ENCODE measurements around the gene NCDN. TPM values are rescaled to one million over a fixed set of nuclear protein-coding genes. Genes with fewer than 3 reads are reported as not detected.

NCDN gene
- total and polyA plus RNA-seq, 2 of the 8 experiments (the other 6 are each of a cell fraction or from before 2014, with no cell fraction given): 26.2 to 35.4 TPM

GRCh38 chr1:35615440-35615839, 57.8 kb downstream of the NCDN start:
- Histone ChIP-seq H3K9me3 (ENCODE audit: insufficient read depth in 2 of 2, low read depth in 1 of 2, low read length in 1 of 2) (no peaks in the 10 kb centered on the region), H3K23me2 (ENCODE audit: low read depth, low read length) (no peaks in the 10 kb centered on the region), H2AFZ (ENCODE audit: low read length) (no peak overlapping the region), H3K4me2 (ENCODE audit: insufficient read depth in 1 of 2, low read depth in 2 of 2, low read length in 2 of 2) (no peak overlapping the region), H4K91ac (replicated peaks; ENCODE audit: insufficient read length, low read length) (no peak overlapping the region), H3K23ac (ENCODE audit: insufficient read length) (no peak overlapping the region), H2BK12ac (ENCODE audit: low read depth, low read length) (no peak overlapping the region), H3K36me3 (ENCODE audit: control insufficient read depth in 2 of 4, insufficient read depth in 4 of 4, low read length in 3 of 4) (peaks cover 0 to 25% (median 7%) of the 10 kb centered on the region in 4 experiments; a peak in 5 of 8 replicates), H3K79me1 (ENCODE audit: low read depth, low read length) (peaks cover 2% of the 10 kb centered on the region; the same call in 1 of the 2 replicates), H2AK5ac (ENCODE audit: low read depth, low read length) (no peak overlapping the region), H2BK5ac (ENCODE audit: low read depth, low read length) (no peak overlapping the region), H4K8ac (ENCODE audit: extremely low read depth, insufficient read depth, low read length) (no peak overlapping the region), H3K14ac (ENCODE audit: insufficient read length) (no peak overlapping the region), H3K4ac (replicated peaks; ENCODE audit: insufficient read length, low read depth, low read length) (no peak overlapping the region), H3K4me3 (ENCODE audit: extremely low read depth in 1 of 4, insufficient read depth in 2 of 4, low read depth in 3 of 4, low read length in 4 of 4) (no peak overlapping the region), H3K9ac (replicated peaks in 1 of 4; ENCODE audit: extremely low read depth in 1 of 4, low read depth in 3 of 4, low read length in 3 of 4) (no peak overlapping the region), H3K27me3 (replicated peaks in 1 of 4; ENCODE audit: control insufficient read depth in 3 of 4, extremely low read depth in 1 of 4, insufficient read depth in 3 of 4, low read length in 3 of 4) (no peaks in the 10 kb centered on the region), H3K18ac (ENCODE audit: extremely low read depth, low read length) (no peak overlapping the region), H2BK120ac (replicated peaks; ENCODE audit: low read depth, low read length) (no peak overlapping the region), H2BK15ac (ENCODE audit: low read length) (no peak overlapping the region), H2BK20ac (ENCODE audit: low read length) (no peak overlapping the region), H4K20me1 (replicated peaks in 1 of 2; ENCODE audit: control insufficient read depth in 1 of 2, insufficient read depth in 2 of 2, low read length in 2 of 2) (peaks cover 4 to 7% of the 10 kb centered on the region in 2 experiments), H3K56ac (replicated peaks; ENCODE audit: insufficient read length, low read depth, low read length) (no peak overlapping the region), H3K79me2 (ENCODE audit: control insufficient read depth in 1 of 2, insufficient read depth in 2 of 2, low read length in 2 of 2) (peaks cover 0 to 36% of the 10 kb centered on the region in 2 experiments; a peak in 2 of 4 replicates), H3K4me1 (replicated peaks in 1 of 4; ENCODE audit: control insufficient read depth in 3 of 4, insufficient read depth in 4 of 4, low read length in 3 of 4) (no peaks in the 10 kb centered on the region), H4K5ac (ENCODE audit: insufficient read length, low read depth, low read length) (no peak overlapping the region), H3K27ac (ENCODE audit: low read depth, low read length) (no peak overlapping the region)
- DNase-seq (ENCODE audit: low read depth in 1 of 2, low spot score in 2 of 2) (no peak), FAIRE-seq (no peak)
- WGBS, 2 experiments (ENCODE audit: extremely low coverage in 1 of 2, insufficient coverage in 1 of 2, insufficient read length in 1 of 2, insufficient replicate concordance in 2 of 2, low coverage in 1 of 2, low lambda C conversion rate in 2 of 2, missing lambda C conversion rate in 1 of 2): 91% methylated on average over 8 of the region's 8 CpGs; no CpG with 5 or more reads in 1 of the 2 experiments
- CTCF ChIA-PET (ENCODE audit: partially characterized antibody): interaction anchor here (0.9 to 1.6 kb wide), 3 partner anchors 38 to 99 kb away, joined by 3 to 8 read pairs (median 4); no protein-coding TSS in a partner anchor
- POLR2A ChIA-PET (ENCODE audit: partially characterized antibody): no interaction called here
- no peak for TF ChIP-seq SRF (IDR thresholded peaks at IDR 0.05; ENCODE audit: low read depth, low read length)
- TF ChIP-seq ATF3 (IDR thresholded peaks at IDR 0.05; ENCODE audit: insufficient read depth, low read depth, low read length): no peak
- no peak for TF ChIP-seq NANOG (IDR thresholded peaks at IDR 0.05; ENCODE audit: insufficient read depth, low read depth, low read length, poor library complexity, severe bottlenecking)
- TF ChIP-seq RAD21 (IDR thresholded peaks at IDR 0.05 in 1 of 2, conservative IDR thresholded peaks at IDR 0.05 in 1 of 2; ENCODE audit: low read depth in 2 of 2, low read length in 2 of 2): no peak
- no peak for TF ChIP-seq HDAC6 (IDR thresholded peaks at IDR 0.05; ENCODE audit: low read depth, low read length)
- no peak for TF ChIP-seq POLR2AphosphoS5 (IDR thresholded peaks at IDR 0.05; ENCODE audit: low read depth, low read length)
- TF ChIP-seq ZNF274 (IDR thresholded peaks at IDR 0.05; ENCODE audit: borderline replicate concordance, extremely low read depth, low read length): no peak
- TF ChIP-seq YY1 (IDR thresholded peaks at IDR 0.05; ENCODE audit: low read depth, low read length): no peak
- no peak for TF ChIP-seq SAP30 (IDR thresholded peaks at IDR 0.05; ENCODE audit: insufficient read depth, insufficient replicate concordance, low read length)
- TF ChIP-seq MAX (IDR thresholded peaks at IDR 0.05): no peak
- TF ChIP-seq MAFK (IDR thresholded peaks at IDR 0.05; ENCODE audit: low read depth, low read length): no peak
- no peak for TF ChIP-seq TCF12 (IDR thresholded peaks at IDR 0.05; ENCODE audit: low read depth, low read length)
- no peak for TF ChIP-seq CHD1 (IDR thresholded peaks at IDR 0.05; ENCODE audit: low read depth, low read length)
- no peak for TF ChIP-seq ASH2L (IDR thresholded peaks at IDR 0.05; ENCODE audit: low read length)

Data from H1 (cell line).